ENCODE results near the gene LRP1-AS.
A peak's percentile ranks its signal among the peaks of the same experiment; 100 is the strongest.
"Not testable (repeated sequence)": the region's sequence is repeated elsewhere in the genome, so short reads cannot be mapped to it uniquely, and the experiment has no call there.

The LRP1-AS gene

DNA sequence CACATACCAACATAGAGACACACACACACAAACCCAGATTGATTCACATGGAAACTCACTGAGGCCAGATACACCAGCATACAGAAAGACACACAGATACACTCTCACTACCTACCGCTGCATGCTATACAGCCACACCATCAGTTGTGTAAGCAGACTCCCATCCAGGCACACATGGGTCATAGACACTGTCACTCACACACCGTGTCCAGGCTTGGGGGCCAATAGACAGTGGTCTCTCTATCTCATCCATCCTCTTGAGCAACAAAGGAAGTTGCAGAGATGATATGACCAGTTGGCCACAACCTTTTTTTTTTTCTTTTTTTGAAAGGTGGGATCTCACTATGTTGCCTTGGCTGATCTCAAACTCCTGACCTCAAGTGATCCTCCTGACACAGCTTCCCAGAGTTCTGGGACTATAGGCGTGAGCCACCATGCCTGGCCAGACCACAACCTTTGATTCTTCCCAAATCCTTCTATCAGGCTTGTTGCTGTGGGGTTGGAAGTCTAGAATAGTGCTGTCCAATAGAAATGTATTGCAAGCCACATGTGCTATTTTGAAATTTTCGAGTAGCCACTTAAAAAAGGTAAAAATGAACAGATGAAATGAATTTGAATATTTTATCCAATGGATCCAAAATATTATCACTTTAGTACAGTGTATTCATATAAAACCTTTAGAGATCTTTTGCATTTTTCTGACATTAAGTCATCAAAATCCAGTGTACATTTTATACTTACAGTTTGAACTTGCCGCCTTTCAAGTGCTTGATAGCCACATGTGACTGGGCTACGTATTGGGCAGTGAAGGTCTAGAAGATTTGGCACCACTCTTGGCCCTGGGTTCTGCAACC lies 7.4 kb downstream of the LRP1-AS start:
- peak; percentile 76 for DNase-seq (ENCODE audit: low read depth)

DNA sequence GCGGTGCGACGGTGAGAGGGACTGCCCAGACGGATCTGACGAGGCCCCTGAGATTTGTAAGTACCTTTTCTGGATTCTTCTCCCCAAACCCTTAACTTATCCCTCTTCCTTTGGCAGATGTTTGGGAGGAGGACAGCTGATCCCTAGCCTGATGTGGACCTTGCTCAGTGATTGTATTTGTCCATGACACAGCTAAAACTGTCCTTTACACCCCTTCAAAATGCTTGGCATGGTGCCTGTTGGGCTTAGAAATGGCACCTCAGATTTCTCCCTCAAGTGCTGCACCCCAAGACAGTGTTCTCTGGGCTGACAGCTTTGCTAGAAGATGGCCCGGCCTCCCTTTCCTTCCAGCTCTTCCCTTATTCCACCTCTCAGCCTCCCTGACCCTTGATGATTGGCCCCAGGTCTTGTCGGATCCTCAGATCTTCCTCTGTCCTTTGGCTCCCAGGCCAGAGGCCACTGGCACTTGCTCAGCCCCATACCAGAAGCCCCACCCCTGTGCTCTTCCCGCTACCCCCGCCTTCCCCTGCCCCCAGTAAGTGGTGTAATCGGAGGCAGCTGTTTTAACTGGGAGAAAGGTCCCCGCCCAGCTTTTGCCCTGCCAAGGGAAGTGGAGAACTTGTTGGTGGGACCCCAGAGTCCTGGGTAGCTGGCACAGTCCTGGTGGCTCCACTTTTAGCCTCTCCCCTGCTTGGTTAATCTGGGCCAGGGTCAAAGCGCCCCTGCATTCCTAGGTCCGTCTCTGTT lies 8.7 kb downstream of the LRP1-AS start:
- peak; percentile 45 for DNase-seq (ENCODE audit: low read depth)

DNA sequence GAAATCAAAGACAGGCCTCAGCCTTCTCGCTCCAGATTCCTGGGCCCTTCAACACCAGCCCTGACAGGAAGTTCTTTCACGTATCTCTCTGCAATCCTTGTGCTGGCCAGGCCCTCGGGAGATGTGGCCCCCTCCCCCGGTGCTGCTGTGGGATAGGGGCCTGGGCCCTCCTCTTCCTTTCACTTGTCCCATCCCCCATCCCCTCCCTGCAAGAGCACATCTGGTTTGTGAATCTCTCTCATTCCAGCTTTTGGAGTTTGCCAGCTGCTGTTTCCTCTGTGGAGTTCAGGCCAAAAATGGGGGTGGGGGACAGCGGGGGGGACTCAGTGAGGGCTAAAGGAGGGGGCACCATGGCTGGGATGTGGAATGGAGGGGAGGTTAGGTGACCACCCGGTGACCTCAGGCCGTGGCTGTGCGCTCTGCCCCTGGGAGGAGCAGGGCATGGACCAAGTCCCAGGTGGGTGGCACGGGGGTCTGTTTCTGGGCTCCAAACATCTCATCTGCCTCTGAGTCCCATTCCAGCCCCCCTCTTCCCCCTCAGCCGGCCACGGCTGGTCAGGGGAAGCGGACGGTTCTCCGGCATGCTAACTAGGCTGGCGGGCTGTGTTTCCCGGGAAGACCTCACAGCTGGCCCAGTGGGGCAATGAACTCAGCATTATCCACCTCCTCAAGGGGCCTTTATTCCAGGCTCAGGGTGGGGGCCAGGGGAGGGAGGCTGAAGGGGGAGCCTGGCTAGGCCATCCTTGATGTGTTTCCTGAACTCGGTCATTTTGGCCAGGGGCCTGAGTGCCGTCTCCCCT lies 11.7 kb downstream of the LRP1-AS start:
- DNase-seq (ENCODE audit: low read depth): peak; percentile 34

DNA sequence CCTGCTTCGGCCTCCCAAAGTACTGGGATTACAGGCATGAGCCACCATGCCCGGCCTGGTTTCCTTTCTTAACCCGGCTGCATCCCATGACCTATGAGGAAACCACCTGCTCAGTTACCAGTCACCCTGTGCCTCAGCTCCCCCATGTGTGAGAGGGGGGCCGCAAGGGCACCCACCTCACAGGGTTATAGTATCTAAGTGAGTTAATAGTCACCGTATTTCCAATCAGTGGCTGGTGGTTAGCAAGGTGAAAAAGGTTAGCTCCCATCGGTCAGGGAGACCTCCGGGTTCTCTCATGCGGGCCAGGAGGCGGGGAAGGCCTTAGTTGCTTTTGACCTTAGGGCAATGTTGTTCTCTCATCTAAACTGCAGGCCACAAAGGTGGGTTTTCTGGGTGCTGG lies 12.5 kb downstream of the LRP1-AS start:
- no peak for DNase-seq (ENCODE audit: low read depth)

DNA sequence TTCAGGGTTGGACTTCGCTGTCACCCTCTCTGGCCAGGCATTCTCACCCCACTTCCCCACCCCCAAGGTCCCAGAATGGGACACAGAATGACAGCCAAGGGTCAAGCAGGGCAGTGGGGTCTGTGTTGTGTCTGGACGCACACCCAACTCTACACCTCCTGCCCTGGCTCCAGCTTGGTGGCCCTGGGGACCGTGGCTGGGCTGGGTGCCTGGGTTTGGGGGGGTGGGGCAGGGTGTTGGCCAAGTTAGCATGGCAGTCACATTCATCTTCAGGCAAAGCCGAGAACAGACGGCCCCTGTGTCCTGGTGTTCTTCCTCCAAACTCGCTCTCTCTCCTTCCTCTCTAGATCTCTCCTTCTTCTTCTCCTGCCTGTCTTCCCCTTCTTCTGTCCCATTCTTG lies 13.5 kb downstream of the LRP1-AS start:
- no peak for DNase-seq (ENCODE audit: low read depth)

DNA sequence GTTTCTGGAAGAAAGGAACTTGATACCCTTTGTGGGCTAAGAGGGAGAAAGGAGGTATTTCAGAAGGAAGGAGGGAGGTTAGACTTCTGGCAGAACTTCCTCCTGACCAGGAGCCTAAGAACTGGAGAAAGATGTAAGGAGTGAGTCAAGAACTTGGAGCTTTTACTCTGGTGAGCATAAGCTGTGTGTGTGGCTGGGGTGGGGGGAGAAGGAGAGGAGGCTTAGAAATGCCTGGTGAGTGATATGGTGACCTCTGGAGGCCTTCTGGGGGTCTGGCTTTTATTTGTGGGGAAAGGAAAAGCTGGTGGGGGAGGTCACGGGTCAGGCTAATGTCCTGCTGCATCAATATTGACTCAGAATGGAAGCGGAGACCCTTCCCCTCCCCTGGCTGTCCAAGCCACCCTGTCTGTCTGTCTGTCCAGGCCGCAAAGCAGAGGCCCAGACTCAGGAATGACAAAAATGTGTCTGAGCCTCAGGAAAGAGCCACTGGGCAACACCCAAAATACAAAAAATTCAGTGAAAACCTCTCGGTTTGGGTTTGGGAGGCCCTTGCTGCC lies 14.3 kb downstream of the LRP1-AS start:
- peak; percentile 74 for DNase-seq (ENCODE audit: low read depth)

DNA sequence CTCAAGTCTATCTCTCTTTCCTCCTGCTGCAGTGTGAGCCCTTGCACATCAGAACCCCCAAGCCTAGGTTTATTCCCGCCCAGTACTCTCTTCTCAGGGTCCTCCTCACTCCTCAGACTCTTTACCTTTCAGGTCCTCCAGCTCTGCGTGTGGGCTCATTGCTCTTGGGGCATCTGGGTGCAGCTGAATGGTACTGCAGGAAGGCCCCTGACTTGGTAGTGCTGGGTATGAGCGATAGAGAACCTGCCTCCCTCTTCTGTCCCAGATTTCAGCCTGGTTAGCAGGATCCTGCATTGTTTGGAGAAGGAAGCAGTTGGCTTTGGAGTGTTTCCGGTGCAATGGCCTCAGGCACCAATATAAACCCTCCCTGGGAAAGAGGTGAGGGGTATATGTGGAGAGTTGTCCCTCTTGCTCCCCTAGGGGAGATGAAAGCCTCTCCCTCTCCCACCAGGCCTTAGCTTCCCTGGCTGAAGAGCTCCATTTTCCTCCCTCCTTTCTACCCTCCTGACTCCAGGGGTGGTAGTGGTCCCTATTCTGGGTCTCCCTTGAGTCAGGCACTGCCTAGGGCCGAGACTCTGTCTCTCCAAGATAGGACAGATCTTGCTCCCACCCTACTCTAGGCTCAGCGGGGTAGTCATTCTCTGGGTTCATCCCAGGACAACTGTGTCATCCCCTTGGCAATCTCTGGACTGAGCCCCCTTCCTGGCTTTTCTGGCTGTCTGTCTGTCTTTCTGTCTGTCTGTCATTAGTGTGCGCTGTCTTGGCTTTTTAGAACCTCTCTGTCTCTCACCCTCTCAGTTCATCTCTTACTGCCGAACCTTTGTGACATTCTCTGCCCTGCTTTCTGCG lies 15.3 kb downstream of the LRP1-AS start:
- DNase-seq (ENCODE audit: low read depth): no peak

DNA sequence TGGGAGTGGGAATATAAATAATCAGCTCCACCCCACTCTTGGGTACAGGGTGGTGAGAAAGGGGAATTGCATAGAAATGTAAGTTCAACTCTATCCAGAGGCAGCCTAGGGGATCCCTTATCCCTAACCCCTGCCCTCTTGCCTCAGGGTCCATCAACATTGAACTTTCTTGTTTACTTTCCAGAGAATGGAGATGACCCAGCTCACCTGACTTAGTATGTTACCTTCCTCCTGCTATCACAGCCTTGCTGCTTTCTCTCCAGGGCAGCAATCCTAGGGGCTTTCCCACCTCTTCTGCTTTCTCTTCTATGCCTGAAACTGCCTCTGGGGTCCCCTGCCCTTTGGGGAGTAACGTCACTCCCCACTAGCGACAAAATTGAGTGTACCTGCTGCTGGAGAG lies 16.5 kb downstream of the LRP1-AS start:
- DNase-seq (ENCODE audit: low read depth): no peak

DNA sequence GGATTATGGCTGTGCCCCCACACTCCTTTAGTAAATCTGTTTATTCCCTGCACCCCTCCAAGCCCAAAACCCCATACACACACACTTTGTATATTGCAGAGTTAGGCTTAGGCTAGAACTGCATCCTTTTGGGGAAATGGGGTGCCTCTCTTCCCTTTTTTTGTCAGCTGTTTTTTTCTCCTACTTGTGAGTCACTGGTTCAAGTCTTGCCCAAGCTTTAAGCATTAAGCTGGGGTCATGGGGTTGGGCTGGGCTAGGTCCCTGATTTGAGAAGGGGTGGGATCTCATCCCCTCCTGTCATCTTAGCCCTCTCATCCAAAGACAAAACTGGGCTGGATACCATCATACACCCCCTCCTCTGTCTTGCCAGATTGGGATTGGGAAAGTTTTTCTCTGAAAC lies 17.5 kb downstream of the LRP1-AS start:
- peak; percentile 65 for DNase-seq (ENCODE audit: low read depth)

DNA sequence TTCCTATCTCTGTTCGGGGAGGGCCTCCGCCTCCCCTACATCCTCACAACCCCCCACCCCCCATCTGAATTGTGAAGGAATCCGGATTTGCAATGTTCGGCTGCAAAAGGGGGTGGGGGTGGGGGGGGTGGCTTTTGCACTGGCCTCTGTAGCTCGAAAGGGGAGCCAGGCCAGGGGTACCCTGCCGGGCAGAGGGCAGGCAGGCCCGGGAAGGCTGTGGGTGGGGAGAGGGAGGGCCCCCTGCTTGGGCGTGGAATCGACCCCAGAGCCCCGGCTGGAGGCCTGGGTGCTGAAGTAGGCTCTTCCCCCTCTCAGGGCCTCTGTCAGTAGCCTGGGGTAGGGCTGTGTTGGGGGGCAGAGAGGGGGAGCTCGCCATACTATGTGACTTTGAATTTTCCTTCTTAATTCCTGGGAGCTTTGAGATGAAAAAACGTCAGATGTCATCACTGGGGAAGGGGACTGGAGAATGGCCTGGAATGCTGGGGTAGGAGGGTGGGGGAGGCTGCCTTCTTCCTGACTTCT lies 18.0 kb downstream of the LRP1-AS start:
- DNase-seq (ENCODE audit: low read depth): no peak

DNA sequence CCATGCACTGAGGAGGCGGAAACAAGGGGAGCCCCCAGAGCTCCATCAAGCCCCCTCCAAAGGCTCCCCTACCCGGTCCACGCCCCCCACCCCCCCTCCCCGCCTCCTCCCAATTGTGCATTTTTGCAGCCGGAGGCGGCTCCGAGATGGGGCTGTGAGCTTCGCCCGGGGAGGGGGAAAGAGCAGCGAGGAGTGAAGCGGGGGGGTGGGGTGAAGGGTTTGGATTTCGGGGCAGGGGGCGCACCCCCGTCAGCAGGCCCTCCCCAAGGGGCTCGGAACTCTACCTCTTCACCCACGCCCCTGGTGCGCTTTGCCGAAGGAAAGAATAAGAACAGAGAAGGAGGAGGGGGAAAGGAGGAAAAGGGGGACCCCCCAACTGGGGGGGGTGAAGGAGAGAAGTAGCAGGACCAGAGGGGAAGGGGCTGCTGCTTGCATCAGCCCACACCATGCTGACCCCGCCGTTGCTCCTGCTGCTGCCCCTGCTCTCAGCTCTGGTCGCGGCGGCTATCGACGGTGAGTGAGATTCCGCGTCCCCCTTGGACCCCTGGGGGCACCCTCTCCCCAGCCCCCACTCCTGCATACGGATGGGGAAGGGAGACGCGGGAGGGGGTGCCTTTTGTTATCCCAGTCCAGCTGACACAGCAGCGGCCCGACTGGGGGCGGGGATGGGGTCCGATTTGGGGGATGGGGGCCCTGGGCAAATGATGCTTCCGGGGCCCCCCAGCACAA lies 18.7 kb downstream of the LRP1-AS start:
- no peak for DNase-seq (ENCODE audit: low read depth)

DNA sequence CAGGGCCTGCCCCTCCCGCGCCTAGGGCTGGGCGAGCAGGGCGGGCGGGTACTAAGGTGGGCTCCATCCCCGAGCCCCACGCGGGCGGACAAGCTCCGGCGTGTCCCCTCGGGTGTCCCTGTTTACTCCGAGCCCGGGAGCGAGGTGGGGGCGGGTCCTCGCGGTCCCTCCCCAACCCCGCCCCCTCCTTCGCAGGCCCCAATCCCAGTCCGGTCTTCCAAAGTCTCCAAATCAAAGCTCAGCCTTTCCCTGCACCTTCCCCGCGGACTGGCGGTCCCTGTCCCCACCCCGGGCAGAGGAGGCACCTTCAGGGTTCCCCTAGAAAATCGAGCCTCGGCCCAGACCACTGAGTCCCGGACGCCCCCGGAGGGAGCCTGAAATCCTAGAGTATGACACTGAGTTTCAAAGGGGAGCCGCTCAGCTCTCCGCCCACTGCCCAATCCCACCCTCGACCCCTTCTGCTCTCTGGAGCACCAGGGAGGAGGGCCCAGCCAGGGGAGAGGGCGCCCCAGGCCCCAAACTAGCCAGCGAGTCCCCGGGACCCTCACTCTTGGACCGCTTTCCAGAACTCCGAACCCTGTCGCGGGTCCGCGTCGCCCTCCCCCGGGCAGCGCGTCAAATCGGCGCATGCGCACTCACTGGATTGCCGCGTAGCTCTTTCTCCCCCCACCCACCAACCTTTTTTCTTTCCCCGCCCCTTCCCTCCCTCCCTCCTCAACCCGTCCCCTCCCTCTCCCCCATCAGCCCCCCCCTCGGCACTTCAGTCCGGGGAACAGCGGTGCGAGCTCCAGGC lies 19.5 kb downstream of the LRP1-AS start, which contains the start of gene LRP1:
Gene LRP1 (plus strand): TSS at position 758 of the 793 bp plus-strand sequence. CDS start 482 bp downstream, outside the sequence.
- peak; percentile 78 for DNase-seq (ENCODE audit: low read depth)

DNA sequence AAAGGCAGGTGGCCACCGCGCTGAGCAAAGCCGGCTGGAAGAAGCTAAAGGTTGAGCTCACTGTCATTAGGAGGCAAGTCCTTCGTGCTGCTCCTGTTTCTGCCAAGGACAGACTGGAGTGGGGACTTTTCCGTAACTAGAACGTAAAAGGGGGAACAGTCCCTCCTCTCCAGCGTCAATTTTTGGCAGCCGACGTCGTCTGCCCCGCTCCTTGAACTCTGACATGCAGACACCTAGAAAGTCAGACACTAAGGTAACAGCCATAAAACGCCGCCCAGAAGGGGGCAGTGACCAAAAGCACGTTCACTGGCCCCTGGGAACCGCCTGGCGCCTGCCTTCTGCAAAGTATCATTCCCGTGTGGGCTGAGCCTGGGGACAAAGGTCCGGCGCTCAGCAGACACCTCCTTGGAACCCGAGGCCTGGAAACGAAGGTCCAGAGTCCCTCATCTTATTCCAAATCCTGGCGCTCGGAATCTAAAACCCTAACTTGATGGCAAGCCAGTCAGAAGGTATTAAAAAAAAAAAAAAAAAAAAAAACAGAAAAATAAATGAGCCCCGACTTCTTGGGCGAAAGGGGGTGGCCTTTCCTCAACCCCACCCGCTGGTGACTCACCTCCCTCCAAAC lies 20.2 kb downstream of the LRP1-AS start:
- no peak for DNase-seq (ENCODE audit: low read depth)

DNA sequence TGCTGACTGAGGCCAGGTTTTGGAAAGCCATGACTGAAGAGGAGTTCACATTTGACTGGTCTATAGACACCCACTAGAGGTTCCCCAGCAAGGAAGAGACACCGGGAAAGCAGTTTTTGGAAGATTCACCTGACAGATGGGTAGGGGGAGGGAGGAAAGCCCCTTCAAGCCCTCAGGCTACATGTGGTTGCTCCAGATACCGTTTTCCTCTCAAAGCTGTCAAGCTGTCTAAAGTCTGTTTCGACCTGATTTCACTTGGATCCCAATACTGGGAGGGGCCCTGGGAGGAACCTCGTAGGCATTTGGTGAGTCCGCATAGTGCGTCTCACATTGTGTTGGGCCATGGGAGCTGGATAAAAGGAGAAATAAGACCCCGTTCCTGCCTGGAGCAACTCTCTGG lies 20.9 kb downstream of the LRP1-AS start:
- no peak for DNase-seq (ENCODE audit: low read depth)

DNA sequence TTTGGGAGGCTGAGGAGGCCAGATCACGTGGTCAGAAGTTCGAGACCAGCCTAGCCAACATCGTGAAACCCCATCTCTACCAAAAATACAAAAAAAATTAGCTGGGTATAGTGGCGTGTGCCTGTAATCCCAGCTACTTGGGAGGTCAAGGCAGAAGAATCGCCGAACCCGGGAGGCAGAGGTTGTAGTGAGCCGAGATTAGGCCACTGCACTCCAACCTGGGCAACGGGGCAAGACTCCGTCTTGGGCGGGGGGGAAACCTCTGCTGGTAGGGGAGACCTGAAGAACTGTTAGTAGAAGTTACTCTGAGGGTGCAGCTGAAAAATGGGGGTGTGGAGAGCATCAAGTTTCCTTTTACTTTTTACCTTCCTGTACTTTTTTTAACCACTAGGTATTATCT lies 21.4 kb downstream of the LRP1-AS start:
- DNase-seq (ENCODE audit: low read depth): no peak

DNA sequence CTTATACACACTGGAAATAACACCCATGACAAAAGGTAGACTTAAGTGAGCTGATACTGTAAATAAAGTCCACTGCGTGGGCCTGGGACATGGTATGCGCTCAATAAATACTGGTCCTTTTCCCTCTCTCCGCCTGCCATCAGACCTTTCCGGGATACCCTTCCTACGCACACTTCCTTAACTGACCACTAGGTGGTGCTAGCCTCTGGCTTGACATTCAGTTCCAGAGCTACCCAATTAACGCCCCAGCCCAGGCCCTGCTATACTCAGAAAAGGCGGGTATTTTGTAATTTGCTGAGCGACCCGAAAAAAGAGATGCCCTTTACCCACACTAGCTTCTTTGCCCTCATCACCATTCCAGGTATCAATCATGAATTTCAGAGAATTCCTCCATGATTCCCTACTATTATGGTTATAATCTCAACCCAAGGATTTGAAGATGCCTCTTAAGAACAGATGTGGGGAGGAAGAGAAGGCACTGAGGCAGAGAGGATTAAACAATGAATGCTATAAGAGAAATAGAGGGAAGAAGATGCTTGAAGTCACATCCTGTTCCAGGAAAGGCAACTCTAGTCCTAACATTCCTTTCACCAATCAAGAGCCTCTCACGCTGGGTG lies 23.1 kb downstream of the LRP1-AS start:
- peak; percentile 60 for DNase-seq (ENCODE audit: low read depth)

DNA sequence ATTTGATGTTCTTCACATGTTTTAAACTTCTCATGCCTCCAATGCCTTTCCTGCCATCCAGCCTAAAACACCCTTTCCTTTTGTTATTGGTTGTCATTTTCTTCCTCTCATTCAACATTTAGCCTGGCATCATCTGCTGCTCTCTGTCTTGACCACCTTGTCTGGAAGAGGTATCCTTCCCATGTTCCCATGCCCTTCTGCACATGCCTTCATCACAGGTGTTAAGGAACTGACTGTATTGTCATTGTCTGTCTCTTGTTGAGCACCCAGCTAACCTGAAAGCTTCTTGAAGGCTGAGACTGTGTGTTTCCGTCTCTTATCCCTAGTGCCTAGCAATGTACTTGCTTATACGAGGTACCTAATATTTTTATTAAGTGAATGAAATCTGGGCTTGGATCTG lies 23.6 kb downstream of the LRP1-AS start:
- no peak for DNase-seq (ENCODE audit: low read depth)

DNA sequence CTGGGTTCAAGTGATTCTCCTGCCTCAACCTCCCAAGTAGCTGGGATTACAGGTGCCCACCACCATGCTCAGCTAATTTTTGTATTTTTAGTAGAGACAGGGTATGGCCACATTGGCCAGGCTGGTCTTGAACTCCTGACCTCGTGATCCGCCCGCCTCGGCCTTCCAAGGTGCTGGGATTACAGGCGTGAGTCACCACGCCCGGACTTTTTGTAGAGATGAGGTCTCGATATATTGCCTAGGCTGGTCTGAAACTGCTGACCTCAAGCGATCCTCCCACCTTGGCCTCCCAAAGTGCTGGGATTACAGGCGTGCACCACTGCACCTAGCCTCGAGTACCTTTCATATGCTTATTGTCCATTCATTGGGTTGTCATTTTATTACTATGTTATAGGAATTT lies 26.7 kb downstream of the LRP1-AS start:
- DNase-seq (ENCODE audit: low read depth): not testable (repeated sequence)
